Neuron (in vitro differentiated cells): Measurements from ENCODE around the gene RHBDL2.
"Not testable (repeated sequence)": the region's sequence is repeated elsewhere in the genome, so short reads cannot be mapped to it uniquely, and the experiment has no call there.

Experiments
- H2AFZ ChIP-seq: one replicate; pipeline ENCODE4 v1.6.1; 2013; ENCODE audit warnings: low read depth, mild to moderate bottlenecking, inconsistent platforms, low read length, moderate library complexity
- H3K27me3 ChIP-seq: one replicate; pipeline ENCODE4 v1.6.1; 2013; ENCODE audit warnings: low read length; ENCODE audit not compliant: insufficient read depth
- H3K36me3 ChIP-seq: one replicate; pipeline ENCODE4 v1.6.1; 2013; ENCODE audit warnings: low read length; ENCODE audit not compliant: insufficient read depth
- H3K4me1 ChIP-seq: one replicate; pipeline ENCODE4 v1.6.1; 2013; ENCODE audit warnings: low read length; ENCODE audit not compliant: insufficient read depth
- H3K4me3 ChIP-seq: 2 replicates; pipeline ENCODE4 v1.5.1; 2013; ENCODE audit warnings: mild to moderate bottlenecking, low read length, moderate library complexity
- H3K9me3 ChIP-seq: one replicate; pipeline ENCODE4 v1.6.1; 2013; ENCODE audit warnings: low read length

The RHBDL2 gene, protein sequence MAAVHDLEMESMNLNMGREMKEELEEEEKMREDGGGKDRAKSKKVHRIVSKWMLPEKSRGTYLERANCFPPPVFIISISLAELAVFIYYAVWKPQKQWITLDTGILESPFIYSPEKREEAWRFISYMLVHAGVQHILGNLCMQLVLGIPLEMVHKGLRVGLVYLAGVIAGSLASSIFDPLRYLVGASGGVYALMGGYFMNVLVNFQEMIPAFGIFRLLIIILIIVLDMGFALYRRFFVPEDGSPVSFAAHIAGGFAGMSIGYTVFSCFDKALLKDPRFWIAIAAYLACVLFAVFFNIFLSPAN

DNA sequence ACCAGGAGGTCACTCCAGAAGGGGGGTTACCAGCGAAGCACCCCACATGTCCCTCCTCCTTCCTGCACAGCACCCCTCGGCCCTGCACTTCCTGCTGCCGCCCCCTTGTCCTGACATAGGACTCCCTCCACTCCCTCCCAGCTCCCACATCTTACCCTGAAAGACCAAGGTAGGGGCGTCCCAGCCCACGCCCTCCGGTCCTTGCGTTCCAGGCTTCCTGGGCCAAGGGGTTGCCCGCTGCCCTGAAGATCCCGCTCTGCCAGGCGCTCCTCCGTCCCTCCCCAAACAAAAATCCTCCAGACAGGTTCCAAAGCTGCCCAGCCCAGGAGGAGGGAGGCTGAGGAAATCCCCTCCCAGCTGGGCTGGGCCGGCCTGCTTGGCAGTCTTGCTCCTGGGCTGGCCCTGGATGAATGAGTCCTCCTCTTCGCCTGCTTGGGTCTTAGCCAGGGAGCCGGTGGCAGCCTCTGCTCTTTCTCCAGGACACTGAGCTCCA, at the start of gene RHBDL2:
Gene RHBDL2 (minus strand): TSS at position 304 of the 493 bp plus-strand sequence. CDS start 22,618 bp downstream, outside the sequence.
- Histone ChIP-seq H3K36me3 (no peaks in the 10 kb centered on the region), H3K27me3 (peaks cover 7% of the 10 kb centered on the region), H3K4me3 (no peak within 1 kb of the TSS), H3K9me3 (no peaks in the 10 kb centered on the region), H3K4me1 (no peaks in the 10 kb centered on the region), H2AFZ (no peak within 1 kb of the TSS)

DNA sequence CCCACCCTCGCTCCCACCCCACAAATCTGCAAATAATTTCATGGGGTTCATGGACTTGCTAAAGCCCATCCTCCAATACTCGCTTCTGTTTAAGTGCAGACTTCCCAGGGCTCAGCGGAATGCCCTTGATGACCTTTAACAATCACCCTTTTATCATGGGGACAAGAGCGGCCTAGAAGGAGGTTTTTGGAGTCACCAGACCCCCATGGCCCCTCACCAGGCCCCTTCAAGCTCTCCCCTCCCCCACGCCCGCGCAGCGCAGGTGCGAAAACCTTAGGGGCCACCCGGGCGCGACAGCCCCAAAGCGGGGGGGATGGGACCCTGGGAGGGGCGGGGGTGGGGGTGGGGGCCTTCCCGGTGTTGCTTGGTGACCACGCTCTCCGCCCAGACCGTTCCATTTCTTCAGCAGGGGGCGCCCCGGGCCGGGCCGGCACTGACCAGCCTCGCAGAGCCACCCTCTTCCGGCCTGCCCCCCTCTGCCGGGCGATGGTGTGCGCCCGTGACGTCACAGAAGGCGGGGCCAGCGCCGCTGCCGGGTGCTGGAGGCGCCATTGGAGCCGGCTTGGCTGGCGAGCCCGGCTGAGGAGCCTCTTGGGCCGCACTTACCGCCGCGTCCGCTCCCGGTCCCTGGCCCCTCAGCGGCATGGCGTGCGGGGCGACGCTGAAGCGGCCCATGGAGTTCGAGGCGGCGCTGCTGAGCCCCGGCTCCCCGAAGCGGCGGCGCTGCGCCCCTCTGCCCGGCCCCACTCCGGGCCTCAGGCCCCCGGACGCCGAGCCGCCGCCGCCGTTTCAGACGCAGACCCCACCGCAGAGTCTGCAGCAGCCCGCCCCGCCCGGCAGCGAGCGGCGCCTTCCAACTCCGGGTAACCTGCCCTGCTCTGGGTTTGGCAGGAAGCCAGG, 49.4 kb upstream of the RHBDL2 start, which contains the start of gene AKIRIN1:
Gene AKIRIN1 (plus strand): TSS at position 539 of the 900 bp plus-strand sequence. CDS start 105 bp downstream, at position 644.
- peak within 1 kb of the TSS; percentile 60 for H2AFZ ChIP-seq
- no peaks in the 10 kb centered on the region for H3K27me3 ChIP-seq
- peaks cover 18% of the 10 kb centered on the region for H3K4me1 ChIP-seq
- H3K9me3 ChIP-seq = no peaks in the 10 kb centered on the region
- H3K4me3 ChIP-seq = peak within 1 kb of the TSS; percentile 95
- peaks cover 15% of the 10 kb centered on the region for H3K36me3 ChIP-seq

DNA sequence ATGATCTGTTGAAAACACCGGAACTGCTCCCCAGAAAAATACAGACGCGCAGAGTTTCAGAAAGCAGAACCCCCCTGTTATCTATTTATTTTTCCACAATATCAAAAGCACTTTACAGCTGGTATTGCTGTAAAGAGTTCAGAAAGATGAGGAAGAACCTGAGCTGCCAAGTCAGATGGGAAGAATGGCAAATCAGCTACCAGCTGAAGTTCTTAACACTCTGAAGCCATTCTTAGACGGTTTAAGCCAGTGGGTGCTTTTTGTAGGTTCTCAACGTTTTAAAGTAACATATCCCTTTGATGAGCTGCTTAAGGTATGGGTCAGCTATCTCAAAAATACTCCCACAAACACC, 48.7 kb upstream of the RHBDL2 start:
- Histone ChIP-seq H3K27me3 (no peaks in the 10 kb centered on the region), H3K4me1 (peaks cover 18% of the 10 kb centered on the region), H3K36me3 (peaks cover 10% of the 10 kb centered on the region), H3K9me3 (no peaks in the 10 kb centered on the region), H2AFZ (peak overlapping the region; percentile 57), H3K4me3 (peak overlapping the region; percentile 95)

DNA sequence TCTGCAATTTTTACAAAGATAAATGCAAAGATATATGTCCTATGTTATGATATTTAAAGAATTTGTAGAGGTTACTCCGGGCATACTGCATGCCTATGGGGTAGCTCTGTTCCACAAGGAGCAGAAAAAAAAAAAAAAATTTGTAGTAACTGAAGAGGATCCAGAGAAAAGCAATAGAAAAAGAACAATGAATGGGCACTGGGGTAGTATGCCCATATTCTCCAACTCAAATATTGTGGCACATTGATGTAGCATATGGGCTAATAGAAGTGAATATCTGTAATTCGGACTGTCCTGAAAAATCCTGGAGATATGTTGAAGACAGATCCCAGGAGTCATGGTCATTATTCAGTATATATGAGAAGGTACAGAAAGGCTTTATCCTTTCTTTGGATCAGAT, 48.3 kb upstream of the RHBDL2 start:
- H3K36me3 ChIP-seq = peaks cover 6% of the 10 kb centered on the region
- peaks cover 18% of the 10 kb centered on the region for H3K4me1 ChIP-seq
- H3K27me3 ChIP-seq = no peaks in the 10 kb centered on the region
- H3K4me3 ChIP-seq = peak overlapping the region; percentile 95
- H2AFZ ChIP-seq = peak overlapping the region; percentile 57
- no peaks in the 10 kb centered on the region for H3K9me3 ChIP-seq

DNA sequence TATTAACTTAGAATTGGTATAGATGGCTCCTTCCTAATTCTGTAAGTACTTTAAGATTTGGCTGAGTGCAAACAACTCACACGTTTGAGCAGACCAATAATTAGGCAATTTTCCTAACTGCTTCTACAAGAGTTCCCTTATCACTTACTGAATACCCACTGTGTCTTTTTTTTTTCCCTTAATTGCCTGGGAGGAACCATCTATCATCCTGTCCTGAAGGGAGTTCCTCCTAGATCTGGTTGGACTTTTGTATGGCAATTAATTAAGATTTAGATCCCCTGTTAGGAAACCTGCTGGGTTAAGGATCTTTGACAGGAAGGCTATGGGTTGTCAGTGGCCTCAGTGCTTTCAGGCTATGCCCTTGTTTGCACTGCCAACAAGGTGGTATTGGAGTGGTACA, 37.8 kb upstream of the RHBDL2 start:
- H3K9me3 ChIP-seq, H3K4me3 ChIP-seq, H3K36me3 ChIP-seq, H3K27me3 ChIP-seq, H2AFZ ChIP-seq, H3K4me1 ChIP-seq: not testable (repeated sequence)

DNA sequence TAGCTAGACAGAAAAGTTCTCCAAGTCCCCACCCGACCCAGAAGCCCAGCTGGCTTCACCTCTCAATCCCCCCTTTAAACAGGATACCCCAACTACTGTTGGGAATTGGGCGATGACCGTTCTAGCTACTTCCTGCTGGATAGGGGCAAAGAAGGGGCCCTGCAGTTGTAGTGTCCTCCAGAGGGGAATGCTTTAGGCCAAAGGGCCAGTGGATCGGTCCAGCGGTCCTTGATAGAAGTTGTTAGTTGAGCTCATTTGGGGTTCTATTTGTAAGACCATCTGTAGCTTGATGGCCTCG, 36.6 kb upstream of the RHBDL2 start:
- H3K27me3 ChIP-seq, H3K36me3 ChIP-seq, H3K4me3 ChIP-seq, H3K9me3 ChIP-seq, H3K4me1 ChIP-seq, H2AFZ ChIP-seq: not testable (repeated sequence)

DNA sequence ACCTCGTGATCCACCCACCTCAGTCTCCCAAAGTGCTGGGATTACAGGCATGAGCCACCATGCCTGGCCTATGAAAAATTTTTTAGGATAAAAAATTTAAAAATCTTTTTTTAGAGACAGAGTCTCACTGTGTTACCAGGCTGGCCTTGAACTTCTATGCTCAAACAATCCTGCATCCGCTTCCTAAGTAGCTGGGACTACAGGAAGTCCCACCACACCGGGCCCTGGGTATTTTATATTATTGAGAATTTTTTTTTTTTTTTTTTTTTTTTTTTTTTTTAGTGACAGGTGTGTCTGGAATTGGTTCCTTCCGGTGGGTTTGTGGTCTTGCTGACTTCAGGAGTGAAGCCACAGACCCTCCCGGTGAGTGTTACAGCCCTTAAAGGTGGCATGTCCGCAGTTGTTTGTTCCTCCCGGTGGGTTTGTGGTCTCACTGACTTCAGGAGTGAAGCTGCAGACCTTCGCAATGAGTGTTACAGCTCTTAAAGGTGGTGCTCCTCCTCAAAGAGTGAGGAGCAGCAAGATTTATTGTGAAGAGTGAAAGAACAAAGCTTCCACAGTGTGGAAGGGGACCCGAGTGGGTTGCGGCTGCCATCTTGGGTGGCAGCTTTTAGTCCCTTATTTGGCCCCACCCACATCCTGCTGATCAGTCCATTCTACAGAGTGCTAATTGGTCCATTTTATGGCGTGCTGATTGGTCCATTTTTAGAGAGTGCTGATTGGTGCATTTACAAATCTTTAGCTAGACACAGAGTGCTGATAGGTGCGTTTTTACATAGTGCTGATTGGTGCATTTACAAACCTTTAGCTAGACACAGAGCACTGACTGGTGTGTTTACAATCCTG, 36.0 kb upstream of the RHBDL2 start:
- H3K36me3 ChIP-seq, H3K4me3 ChIP-seq, H3K27me3 ChIP-seq: not testable (repeated sequence)

DNA sequence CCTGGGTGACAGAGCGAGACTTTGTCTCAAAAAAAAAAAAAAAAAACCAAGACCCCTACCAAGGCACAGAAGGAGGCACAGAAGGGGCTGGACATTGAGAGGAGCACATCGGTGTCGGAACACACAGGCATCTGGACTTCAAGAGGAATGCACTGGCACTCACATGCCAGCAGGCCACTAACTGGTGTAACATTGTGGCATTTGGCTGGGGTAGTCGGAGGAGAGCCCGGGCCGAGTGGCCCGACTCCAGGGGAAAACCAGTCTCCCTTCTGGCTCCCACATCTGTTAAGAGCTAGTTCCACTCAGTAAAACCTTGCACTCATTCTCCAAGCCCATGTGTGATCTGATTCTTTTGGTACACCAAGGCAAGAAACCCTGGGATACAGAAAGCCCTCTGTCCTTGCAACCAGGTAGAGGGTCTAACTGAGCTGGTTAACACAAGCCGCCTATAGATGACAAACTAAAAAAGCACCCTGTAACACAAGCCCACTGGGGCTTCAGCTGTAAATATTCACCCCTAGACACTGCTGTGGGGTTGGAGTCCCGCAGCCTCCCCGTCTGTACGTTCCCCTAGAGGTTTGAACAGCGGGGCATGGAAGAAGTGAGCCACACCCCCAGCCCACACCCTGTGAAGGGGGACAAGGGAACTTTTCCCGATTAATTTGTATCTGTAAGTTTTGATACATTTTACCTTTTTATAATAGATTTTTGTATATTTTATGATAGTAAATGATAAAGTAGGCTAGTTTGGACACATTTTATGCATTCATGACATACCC, 32.2 kb upstream of the RHBDL2 start:
- Histone ChIP-seq H2AFZ (no peak overlapping the region), H3K9me3 (peaks cover 6% of the 10 kb centered on the region), H3K36me3 (no peaks in the 10 kb centered on the region), H3K4me1 (peaks cover 6% of the 10 kb centered on the region), H3K27me3 (no peaks in the 10 kb centered on the region), H3K4me3 (no peak overlapping the region)

More for the DNA sequence above, 36.0 kb upstream of the RHBDL2 start:
- H2AFZ ChIP-seq, H3K4me1 ChIP-seq, H3K9me3 ChIP-seq: not testable (repeated sequence)

DNA sequence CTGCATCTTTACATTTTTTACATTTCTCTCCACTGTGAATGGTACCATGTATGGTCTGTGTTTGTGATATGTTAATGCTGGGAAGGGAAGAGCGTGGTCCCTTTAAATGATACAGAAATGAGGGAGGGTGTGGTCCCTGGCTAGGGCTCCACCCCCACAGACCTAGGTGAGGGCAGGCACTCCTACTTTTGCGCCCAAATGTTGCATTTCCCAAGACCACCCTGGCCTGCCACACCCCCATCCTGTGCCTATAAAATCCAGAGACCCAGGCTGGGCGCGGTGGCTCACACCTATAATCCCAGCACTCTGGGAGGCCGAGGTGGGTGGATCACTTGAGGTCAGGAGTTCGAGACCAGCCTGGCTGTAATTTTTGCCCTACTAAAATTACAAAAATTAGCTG, 31.5 kb upstream of the RHBDL2 start:
- H3K4me1 ChIP-seq, H3K27me3 ChIP-seq, H3K36me3 ChIP-seq, H3K4me3 ChIP-seq, H2AFZ ChIP-seq, H3K9me3 ChIP-seq: not testable (repeated sequence)

DNA sequence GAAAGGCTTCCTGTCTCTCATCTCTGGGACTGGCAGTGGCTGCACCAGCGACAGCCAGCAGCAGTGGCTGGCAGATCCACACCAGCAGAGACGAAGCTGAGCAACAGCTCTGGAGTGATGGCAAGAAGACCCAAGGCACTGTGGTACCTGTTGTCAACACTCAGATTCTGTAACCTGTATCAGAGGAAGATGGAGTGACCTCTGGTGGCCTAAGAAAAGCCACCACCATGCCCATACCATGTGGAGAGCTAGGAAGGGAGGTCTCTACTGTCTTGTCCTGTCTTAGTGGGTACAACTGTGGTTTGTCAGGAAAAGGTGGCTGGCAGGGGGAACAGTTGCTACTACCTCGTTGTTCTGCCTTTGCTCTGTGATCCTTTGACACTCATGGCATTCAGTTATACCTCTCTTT, 22.5 kb upstream of the RHBDL2 start:
- Histone ChIP-seq H3K9me3 (peaks cover 1% of the 10 kb centered on the region), H3K36me3 (no peaks in the 10 kb centered on the region), H3K27me3 (no peaks in the 10 kb centered on the region), H3K4me1 (peaks cover 5% of the 10 kb centered on the region), H2AFZ (no peak overlapping the region), H3K4me3 (no peak overlapping the region)

DNA sequence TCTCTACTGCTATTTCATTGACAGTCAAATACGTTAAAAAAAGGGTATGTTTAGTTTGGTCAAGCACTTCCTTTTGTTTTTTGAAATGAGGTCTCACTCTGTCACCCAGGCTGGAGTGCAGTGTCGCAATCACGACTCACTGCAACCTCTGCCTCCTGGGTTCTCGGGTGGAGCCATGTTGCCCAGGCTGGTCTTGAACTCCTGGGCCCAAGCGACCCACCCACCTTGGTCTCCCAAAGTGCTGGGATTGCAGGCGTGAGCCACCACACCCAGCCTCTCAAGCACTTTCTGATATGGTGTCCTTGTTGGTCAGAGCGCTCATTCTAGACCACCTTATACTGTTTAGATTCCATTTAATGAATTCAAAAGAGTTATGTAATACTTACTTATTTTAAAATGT, 20.9 kb upstream of the RHBDL2 start:
- Histone ChIP-seq H3K27me3 (no peaks in the 10 kb centered on the region), H3K36me3 (no peaks in the 10 kb centered on the region), H3K9me3 (peaks cover 1% of the 10 kb centered on the region), H2AFZ (no peak overlapping the region), H3K4me3 (no peak overlapping the region), H3K4me1 (no peaks in the 10 kb centered on the region)

DNA sequence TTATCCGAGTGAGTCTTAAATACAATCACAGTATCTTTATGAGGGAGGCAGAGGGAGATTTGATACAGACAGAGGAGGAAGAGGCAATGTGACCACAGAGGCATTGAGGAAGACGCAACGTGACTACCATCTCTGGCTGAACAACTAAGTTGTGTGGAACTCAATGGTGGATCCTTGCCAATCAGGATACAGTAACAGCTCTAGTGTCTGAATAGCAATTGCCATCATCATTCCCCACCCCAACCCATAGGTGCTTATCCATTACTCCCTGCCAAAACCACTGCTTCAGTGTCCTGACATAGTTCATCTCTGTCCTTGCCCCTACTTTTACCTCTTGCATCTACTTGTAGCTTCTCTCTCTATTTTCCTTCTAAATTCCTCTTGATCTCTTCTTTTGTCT, 20.5 kb upstream of the RHBDL2 start:
- Histone ChIP-seq H3K36me3 (no peaks in the 10 kb centered on the region), H3K27me3 (no peaks in the 10 kb centered on the region), H3K9me3 (peaks cover 1% of the 10 kb centered on the region), H2AFZ (no peak overlapping the region), H3K4me1 (no peaks in the 10 kb centered on the region), H3K4me3 (no peak overlapping the region)
